HUES48 (cell line): ENCODE measurements around the gene NKIRAS1.

Experiments used
- H3K27ac ChIP-seq: one replicate; pipeline ENCODE4 v1.7.0; 2013; ENCODE audit warnings: low read depth, low read length, inconsistent platforms
- H3K27me3 ChIP-seq: 2 replicates; pipeline ENCODE4 v1.6.1; 2013; ENCODE audit warnings: mild to moderate bottlenecking, low read length; ENCODE audit not compliant: control insufficient read depth, insufficient read depth
- H3K36me3 ChIP-seq: 2 replicates; pipeline ENCODE4 v1.6.1; 2013; ENCODE audit warnings: low read length; ENCODE audit not compliant: control insufficient read depth, insufficient read depth
- H3K4me1 ChIP-seq: 2 replicates; pipeline ENCODE4 v1.6.1; 2013; ENCODE audit warnings: mild to moderate bottlenecking, low read length; ENCODE audit not compliant: control insufficient read depth, insufficient read depth
- H3K4me3 ChIP-seq: 2 replicates; pipeline ENCODE4 v1.5.1; 2013; ENCODE audit warnings: mild to moderate bottlenecking, low read depth, low read length
- H3K9ac ChIP-seq: 2 replicates; pipeline ENCODE4 v1.6.1; 2013; ENCODE audit warnings: mild to moderate bottlenecking, low read depth, low read length, moderate library complexity
- H3K9me3 ChIP-seq: 2 replicates; pipeline ENCODE4 v1.6.1; 2013; ENCODE audit warnings: low read length; ENCODE audit not compliant: control insufficient read depth, insufficient read depth

Gene NKIRAS1

GRCh38 chr3:23940775-23941174 lies 24.0 kb upstream of the NKIRAS1 start:
- H3K36me3 ChIP-seq, result no peaks in the 10 kb centered on the region
- H3K4me3 ChIP-seq, result no peak overlapping the region
- H3K9ac ChIP-seq, result no peak overlapping the region
- H3K27ac ChIP-seq, result no peak overlapping the region
- peaks cover 7% of the 10 kb centered on the region for H3K4me1 ChIP-seq
- no peaks in the 10 kb centered on the region for H3K27me3 ChIP-seq
- H3K9me3 ChIP-seq, result no peaks in the 10 kb centered on the region

- no peaks in the 10 kb centered on the region for H3K9me3 ChIP-seq
Observed at GRCh38 chr3:23938688-23939087, 21.9 kb upstream of the NKIRAS1 start.

GRCh38 chr3:23937296-23937695 lies 20.5 kb upstream of the NKIRAS1 start:
- H3K9ac ChIP-seq, result no peak overlapping the region

More at GRCh38 chr3:23938688-23939087, 21.9 kb upstream of the NKIRAS1 start:
- Histone ChIP-seq H3K27ac (no peak overlapping the region), H3K4me1 (peaks cover 3% of the 10 kb centered on the region), H3K27me3 (no peaks in the 10 kb centered on the region), H3K9ac (no peak overlapping the region), H3K36me3 (no peaks in the 10 kb centered on the region), H3K4me3 (no peak overlapping the region)

GRCh38 chr3:23934253-23934652 lies 17.5 kb upstream of the NKIRAS1 start:
- Histone ChIP-seq H3K27me3 (no peaks in the 10 kb centered on the region), H3K4me3 (no peak overlapping the region), H3K9me3 (no peaks in the 10 kb centered on the region), H3K36me3 (no peaks in the 10 kb centered on the region), H3K4me1 (no peaks in the 10 kb centered on the region), H3K9ac (no peak overlapping the region), H3K27ac (no peak overlapping the region)

More at GRCh38 chr3:23937296-23937695, 20.5 kb upstream of the NKIRAS1 start:
- Histone ChIP-seq H3K27ac (no peak overlapping the region), H3K27me3 (no peaks in the 10 kb centered on the region), H3K9me3 (no peaks in the 10 kb centered on the region), H3K36me3 (no peaks in the 10 kb centered on the region), H3K4me1 (no peaks in the 10 kb centered on the region), H3K4me3 (no peak overlapping the region)

GRCh38 chr3:23932571-23932970 lies 15.8 kb upstream of the NKIRAS1 start:
- H3K27me3 ChIP-seq, result no peaks in the 10 kb centered on the region
- no peak overlapping the region for H3K27ac ChIP-seq
- no peaks in the 10 kb centered on the region for H3K9me3 ChIP-seq
- H3K9ac ChIP-seq, result no peak overlapping the region
- H3K4me3 ChIP-seq, result no peak overlapping the region
- no peaks in the 10 kb centered on the region for H3K36me3 ChIP-seq
- H3K4me1 ChIP-seq, result no peaks in the 10 kb centered on the region

GRCh38 chr3:23931597-23931996 lies 14.8 kb upstream of the NKIRAS1 start:
- Histone ChIP-seq H3K9me3 (no peaks in the 10 kb centered on the region), H3K27me3 (no peaks in the 10 kb centered on the region), H3K36me3 (no peaks in the 10 kb centered on the region), H3K9ac (no peak overlapping the region), H3K27ac (no peak overlapping the region), H3K4me3 (no peak overlapping the region), H3K4me1 (no peaks in the 10 kb centered on the region)

- Histone ChIP-seq H3K36me3 (no peaks in the 10 kb centered on the region), H3K4me3 (no peak overlapping the region), H3K4me1 (peaks cover 6% of the 10 kb centered on the region; the same call in 1 of the 2 replicates), H3K27me3 (no peaks in the 10 kb centered on the region), H3K9ac (no peak overlapping the region), H3K27ac (no peak overlapping the region), H3K9me3 (no peaks in the 10 kb centered on the region)
Observed at GRCh38 chr3:23928524-23928923, 11.7 kb upstream of the NKIRAS1 start.

GRCh38 chr3:23926736-23927135 lies 9.9 kb upstream of the NKIRAS1 start:
- H3K27me3 ChIP-seq, result no peaks in the 10 kb centered on the region
- no peak overlapping the region for H3K4me3 ChIP-seq
- H3K27ac ChIP-seq, result no peak overlapping the region
- peaks cover 6% of the 10 kb centered on the region; the same call in 1 of the 2 replicates for H3K4me1 ChIP-seq
- no peaks in the 10 kb centered on the region for H3K36me3 ChIP-seq
- H3K9ac ChIP-seq, result no peak overlapping the region
- no peaks in the 10 kb centered on the region for H3K9me3 ChIP-seq

- Histone ChIP-seq H3K4me1 (peaks cover 6% of the 10 kb centered on the region; the same call in 1 of the 2 replicates), H3K9ac (no peak overlapping the region), H3K4me3 (no peak overlapping the region), H3K36me3 (peaks cover 2% of the 10 kb centered on the region; the same call in 1 of the 2 replicates), H3K27me3 (no peaks in the 10 kb centered on the region), H3K9me3 (no peaks in the 10 kb centered on the region), H3K27ac (no peak overlapping the region)
Observed at GRCh38 chr3:23926246-23926645, 9.5 kb upstream of the NKIRAS1 start.

- no peaks in the 10 kb centered on the region for H3K27me3 ChIP-seq
- peaks cover 19% of the 10 kb centered on the region for H3K36me3 ChIP-seq
- peaks cover 9% of the 10 kb centered on the region; the same call in 1 of the 2 replicates for H3K4me1 ChIP-seq
- H3K9ac ChIP-seq, result no peak overlapping the region
- H3K9me3 ChIP-seq, result no peaks in the 10 kb centered on the region
- no peak overlapping the region for H3K4me3 ChIP-seq
- H3K27ac ChIP-seq, result no peak overlapping the region
Observed at GRCh38 chr3:23923786-23924185, 7.0 kb upstream of the NKIRAS1 start.

GRCh38 chr3:23921052-23921511 lies 4.3 kb upstream of the NKIRAS1 start:
- Histone ChIP-seq H3K4me3 (no peak overlapping the region), H3K36me3 (peaks cover 29% of the 10 kb centered on the region), H3K27me3 (0 out of 2 replicates have a peak, but pooled peaks cover under 1% of the 10 kb centered on the region), H3K9ac (no peak overlapping the region), H3K27ac (peak overlapping the region; percentile 21), H3K4me1 (peaks cover 13% of the 10 kb centered on the region; the same call in 1 of the 2 replicates), H3K9me3 (no peaks in the 10 kb centered on the region)
